GM10248 (cell line): ENCODE data around the gene GFOD1.

Experiments used
- CTCF ChIA-PET: fragments of 300-600 bp; sonication (Branson Sonifier 250); formaldehyde crosslinking; extraction: SDS; loops from one replicate; lab custom pipeline; 2021; ENCODE audit warnings: antibody characterized with exemption; lab: Yijun Ruan, JAX
- POLR2A ChIA-PET: fragments of 350-650 bp; sonication (Branson Sonifier 250); formaldehyde crosslinking; extraction: SDS; loops from one replicate; lab custom pipeline; 2020; ENCODE audit warnings: antibody characterized with exemption; lab: Yijun Ruan, JAX
- DNase-seq: peaks from one replicate; pipeline ENCODE4 v3.0.0; 2012; ENCODE audit errors: extremely low spot score
- TF ChIP-seq, protein P1 (sequence below): IDR thresholded peaks from 2 replicates; pipeline ENCODE4 v1.5.1; 2012; ENCODE audit warnings: mild to moderate bottlenecking, low read depth; ENCODE audit errors: extremely low read depth, missing control alignments, control extremely low read depth

GFOD1 gene

GRCh38 chr6:13474360-13474759, 13.0 kb downstream of the GFOD1 start:
- no peak for DNase-seq
- POLR2A ChIA-PET = interaction anchor here (0.5 kb wide), 1 partner anchor 13 kb away, joined by 3 read pairs; no protein-coding TSS in a partner anchor
- CTCF ChIA-PET = interaction anchor here (1.6 kb wide), 1 partner anchor 47 kb away, joined by 4 read pairs; no protein-coding TSS in a partner anchor
- TF ChIP-seq, protein P1, sequence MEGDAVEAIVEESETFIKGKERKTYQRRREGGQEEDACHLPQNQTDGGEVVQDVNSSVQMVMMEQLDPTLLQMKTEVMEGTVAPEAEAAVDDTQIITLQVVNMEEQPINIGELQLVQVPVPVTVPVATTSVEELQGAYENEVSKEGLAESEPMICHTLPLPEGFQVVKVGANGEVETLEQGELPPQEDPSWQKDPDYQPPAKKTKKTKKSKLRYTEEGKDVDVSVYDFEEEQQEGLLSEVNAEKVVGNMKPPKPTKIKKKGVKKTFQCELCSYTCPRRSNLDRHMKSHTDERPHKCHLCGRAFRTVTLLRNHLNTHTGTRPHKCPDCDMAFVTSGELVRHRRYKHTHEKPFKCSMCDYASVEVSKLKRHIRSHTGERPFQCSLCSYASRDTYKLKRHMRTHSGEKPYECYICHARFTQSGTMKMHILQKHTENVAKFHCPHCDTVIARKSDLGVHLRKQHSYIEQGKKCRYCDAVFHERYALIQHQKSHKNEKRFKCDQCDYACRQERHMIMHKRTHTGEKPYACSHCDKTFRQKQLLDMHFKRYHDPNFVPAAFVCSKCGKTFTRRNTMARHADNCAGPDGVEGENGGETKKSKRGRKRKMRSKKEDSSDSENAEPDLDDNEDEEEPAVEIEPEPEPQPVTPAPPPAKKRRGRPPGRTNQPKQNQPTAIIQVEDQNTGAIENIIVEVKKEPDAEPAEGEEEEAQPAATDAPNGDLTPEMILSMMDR = no peak

DNA sequence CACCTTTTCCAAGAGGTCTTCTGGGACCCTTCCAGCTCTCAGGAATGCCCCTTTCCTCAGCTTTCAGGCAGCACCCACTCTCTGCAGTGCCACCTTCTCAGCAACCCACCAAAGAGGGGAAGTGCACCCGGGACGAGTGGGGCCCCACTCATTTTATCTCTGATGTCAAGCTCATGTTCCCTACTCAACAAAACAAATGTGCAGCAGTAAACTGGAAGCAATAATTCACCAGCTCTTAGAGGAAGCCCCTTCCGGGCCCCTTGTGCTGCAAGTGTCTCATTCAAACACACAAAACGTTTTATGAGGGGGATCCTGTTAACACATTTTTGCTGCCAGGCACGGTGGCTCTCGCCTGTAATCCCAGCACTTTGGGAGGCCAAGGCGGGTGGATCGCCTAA, 13.6 kb downstream of the GFOD1 start:
- ChIA-PET POLR2A (interaction anchor here (0.5 kb wide), 1 partner anchor 14 kb away, joined by 3 read pairs; no protein-coding TSS in a partner anchor), CTCF (interaction anchor here (1.1 to 1.6 kb wide), 5 partner anchors 10 to 101 kb away, joined by 3 to 4 read pairs (median 3); partner anchors contain the start of gene SIRT5)
- TF ChIP-seq, protein P1 = no peak
- no peak for DNase-seq

GRCh38 chr6:13472976-13473767, 14.2 kb downstream of the GFOD1 start:
- no peak for DNase-seq
- TF ChIP-seq, protein P1 = no peak
- ChIA-PET CTCF (interaction anchor here (1.1 to 1.6 kb wide), 6 partner anchors 11 to 101 kb away, joined by 3 to 4 read pairs (median 3); partner anchors contain the start of gene SIRT5), POLR2A (no interaction called here)

DNA sequence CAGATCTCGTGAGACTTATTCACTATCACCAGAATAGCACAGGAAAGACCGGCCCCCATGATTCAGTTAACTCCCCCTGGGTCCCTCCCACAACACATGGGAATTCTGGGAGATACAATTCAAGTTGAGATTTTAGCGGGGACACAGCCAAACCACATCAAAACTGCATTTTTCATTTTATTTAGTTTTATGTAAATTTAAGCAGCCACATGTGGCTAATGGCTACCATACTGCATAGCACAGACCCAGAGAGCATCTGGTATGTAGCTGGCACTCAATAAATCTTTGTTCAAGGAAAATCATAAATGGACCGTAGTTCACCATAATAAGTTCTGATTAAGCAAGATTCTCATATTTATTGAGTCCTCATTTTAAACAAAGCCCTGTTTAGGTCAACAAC, 15.3 kb downstream of the GFOD1 start:
- TF ChIP-seq, protein P1 = no peak
- POLR2A ChIA-PET = no interaction called here
- CTCF ChIA-PET = interaction anchor here (1.3 to 1.6 kb wide), 3 partner anchors 11 to 103 kb away, joined by 3 to 5 read pairs (median 4); no protein-coding TSS in a partner anchor
- DNase-seq = no peak

- ChIA-PET POLR2A (no interaction called here), CTCF (interaction anchor here (1.4 to 1.6 kb wide), 2 partner anchors 13 to 104 kb away, joined by 4 to 5 read pairs; no protein-coding TSS in a partner anchor)
- no peak for DNase-seq
- TF ChIP-seq, protein P1 = no peak
Observed at GRCh38 chr6:13471184-13471583, 16.2 kb downstream of the GFOD1 start.

DNA sequence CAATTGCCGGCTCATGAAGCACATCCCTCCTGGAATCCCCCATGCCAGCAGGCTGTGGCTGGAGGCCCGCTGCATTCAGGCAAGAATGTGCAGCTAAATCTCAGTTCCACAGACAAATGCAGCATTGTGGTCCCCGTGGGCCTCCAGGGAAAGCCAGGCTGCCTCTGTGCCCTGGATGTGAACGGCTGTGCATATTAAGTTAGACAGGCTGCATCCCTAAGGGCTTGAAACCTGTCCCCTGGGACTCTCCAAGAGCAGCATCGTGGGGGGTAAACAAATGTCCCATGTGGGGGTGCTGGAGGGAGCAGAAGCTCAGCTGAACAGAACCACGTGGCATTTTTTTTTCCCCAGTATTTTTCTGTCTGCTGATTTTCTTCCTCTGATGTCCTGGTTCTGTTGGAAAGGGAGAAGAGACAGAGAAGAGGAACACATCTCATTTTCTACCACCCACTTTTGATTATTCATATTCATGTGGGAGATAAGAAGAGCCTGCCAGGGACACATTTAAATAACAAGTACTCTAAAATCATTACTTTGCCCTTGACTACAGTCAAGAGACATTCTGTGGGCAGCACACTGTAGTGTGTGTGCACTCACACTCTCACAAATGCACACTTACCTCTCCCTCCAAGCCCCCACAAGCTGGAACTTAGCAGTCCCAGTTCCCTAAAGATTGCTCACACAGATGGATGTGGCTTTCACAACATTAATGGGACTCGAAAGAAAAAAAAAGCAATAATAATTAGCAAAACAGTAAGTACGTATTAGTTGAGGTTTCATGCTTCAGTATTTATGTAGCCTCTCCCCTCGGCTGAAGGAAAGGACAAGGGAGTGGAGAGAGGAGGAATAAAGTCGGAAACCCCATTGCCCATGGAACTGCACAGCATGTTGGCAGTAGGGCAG, 16.9 kb downstream of the GFOD1 start:
- TF ChIP-seq, protein P1 = no peak
- CTCF ChIA-PET = no interaction called here
- POLR2A ChIA-PET = no interaction called here
- no peak for DNase-seq
